ENCODE results near the gene PPP6R1.
A peak's percentile ranks its signal among the peaks of the same experiment; 100 is the strongest.

The PPP6R1 gene

DNA sequence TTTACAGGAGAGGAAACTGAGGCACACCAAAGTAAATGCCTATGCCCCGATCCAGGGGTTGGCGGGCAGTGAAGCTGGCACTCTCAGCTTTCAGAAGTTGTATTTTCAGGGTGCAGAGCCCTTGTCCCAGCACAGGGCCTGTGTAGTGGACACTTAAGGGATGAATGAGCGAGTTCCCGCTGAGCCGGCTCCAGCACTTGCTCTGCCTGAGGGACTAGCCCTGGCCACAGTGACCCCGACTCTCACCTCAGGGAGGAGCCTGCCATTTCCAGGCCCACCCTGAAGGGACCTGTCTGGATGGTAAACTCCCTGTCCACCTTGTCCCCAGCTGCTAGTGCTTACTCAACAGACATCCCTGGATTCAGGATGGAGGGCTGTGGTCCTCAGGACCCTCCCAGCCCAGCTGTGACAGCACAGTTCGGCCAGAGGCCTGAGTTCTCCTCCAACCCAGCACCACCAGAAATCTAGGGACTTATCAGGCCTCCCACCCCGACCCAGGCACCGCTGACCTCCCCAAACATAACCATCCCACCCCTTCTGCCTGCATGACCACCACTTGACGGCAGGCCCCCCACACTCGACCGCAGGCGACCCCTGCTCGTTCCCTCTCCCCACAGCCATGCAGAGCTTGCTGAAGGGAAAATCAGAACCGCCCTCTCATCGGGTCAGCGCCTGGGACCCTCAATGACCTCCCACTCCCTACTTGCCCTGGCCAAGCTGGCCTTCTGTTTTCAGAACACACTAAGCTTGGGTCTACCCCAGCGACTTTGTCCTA, 8.4 kb downstream of the PPP6R1 start:
- no peaks in the 10 kb centered on the region for H3K27me3 ChIP-seq (ENCODE audit: insufficient read depth, poor library complexity, severe bottlenecking)
- no peak overlapping the region; the same call in 1 of the 2 replicates for H3K27ac ChIP-seq (replicated peaks)
- no peak for DNase-seq (ENCODE audit: low read depth in 1 of 2, low spot score in 1 of 2)
- H3K4me3 ChIP-seq (replicated peaks; ENCODE audit: insufficient read depth, low read length): no peak overlapping the region
- TF ChIP-seq POLR2AphosphoS5 (IDR thresholded peaks at IDR 0.05; ENCODE audit: low read depth): no peak
- TF ChIP-seq, protein P1, sequence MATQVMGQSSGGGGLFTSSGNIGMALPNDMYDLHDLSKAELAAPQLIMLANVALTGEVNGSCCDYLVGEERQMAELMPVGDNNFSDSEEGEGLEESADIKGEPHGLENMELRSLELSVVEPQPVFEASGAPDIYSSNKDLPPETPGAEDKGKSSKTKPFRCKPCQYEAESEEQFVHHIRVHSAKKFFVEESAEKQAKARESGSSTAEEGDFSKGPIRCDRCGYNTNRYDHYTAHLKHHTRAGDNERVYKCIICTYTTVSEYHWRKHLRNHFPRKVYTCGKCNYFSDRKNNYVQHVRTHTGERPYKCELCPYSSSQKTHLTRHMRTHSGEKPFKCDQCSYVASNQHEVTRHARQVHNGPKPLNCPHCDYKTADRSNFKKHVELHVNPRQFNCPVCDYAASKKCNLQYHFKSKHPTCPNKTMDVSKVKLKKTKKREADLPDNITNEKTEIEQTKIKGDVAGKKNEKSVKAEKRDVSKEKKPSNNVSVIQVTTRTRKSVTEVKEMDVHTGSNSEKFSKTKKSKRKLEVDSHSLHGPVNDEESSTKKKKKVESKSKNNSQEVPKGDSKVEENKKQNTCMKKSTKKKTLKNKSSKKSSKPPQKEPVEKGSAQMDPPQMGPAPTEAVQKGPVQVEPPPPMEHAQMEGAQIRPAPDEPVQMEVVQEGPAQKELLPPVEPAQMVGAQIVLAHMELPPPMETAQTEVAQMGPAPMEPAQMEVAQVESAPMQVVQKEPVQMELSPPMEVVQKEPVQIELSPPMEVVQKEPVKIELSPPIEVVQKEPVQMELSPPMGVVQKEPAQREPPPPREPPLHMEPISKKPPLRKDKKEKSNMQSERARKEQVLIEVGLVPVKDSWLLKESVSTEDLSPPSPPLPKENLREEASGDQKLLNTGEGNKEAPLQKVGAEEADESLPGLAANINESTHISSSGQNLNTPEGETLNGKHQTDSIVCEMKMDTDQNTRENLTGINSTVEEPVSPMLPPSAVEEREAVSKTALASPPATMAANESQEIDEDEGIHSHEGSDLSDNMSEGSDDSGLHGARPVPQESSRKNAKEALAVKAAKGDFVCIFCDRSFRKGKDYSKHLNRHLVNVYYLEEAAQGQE (IDR thresholded peaks at IDR 0.05; ENCODE audit: insufficient replicate concordance, low read depth): no peak
- TF ChIP-seq GABPA (IDR thresholded peaks at IDR 0.05; ENCODE audit: low read depth): no peak
- TF ChIP-seq, protein P2, sequence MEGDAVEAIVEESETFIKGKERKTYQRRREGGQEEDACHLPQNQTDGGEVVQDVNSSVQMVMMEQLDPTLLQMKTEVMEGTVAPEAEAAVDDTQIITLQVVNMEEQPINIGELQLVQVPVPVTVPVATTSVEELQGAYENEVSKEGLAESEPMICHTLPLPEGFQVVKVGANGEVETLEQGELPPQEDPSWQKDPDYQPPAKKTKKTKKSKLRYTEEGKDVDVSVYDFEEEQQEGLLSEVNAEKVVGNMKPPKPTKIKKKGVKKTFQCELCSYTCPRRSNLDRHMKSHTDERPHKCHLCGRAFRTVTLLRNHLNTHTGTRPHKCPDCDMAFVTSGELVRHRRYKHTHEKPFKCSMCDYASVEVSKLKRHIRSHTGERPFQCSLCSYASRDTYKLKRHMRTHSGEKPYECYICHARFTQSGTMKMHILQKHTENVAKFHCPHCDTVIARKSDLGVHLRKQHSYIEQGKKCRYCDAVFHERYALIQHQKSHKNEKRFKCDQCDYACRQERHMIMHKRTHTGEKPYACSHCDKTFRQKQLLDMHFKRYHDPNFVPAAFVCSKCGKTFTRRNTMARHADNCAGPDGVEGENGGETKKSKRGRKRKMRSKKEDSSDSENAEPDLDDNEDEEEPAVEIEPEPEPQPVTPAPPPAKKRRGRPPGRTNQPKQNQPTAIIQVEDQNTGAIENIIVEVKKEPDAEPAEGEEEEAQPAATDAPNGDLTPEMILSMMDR (IDR thresholded peaks at IDR 0.05; ENCODE audit: insufficient read depth, low read length): no peak
- no peak for TF ChIP-seq SPI1 (IDR thresholded peaks at IDR 0.05; ENCODE audit: borderline replicate concordance, low read depth)

DNA sequence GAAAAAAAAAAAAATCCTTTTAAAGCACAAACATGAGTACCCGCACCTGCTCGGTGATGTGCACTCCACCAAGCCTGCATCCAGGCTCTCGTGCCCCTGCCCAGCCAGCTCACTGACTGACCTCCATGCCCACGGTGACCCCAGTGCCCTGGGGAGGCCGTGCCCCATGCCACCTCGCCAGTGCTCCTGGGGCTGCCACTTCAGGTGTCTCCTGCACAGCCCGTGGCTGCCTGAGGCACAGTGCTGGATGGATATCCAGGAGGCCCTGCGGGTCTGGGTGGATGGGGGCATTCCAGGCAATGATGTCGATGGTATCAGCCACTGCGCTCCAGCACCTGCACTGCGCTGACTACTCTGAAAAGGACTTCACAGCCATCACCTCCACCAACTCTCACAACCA, 9.0 kb downstream of the PPP6R1 start:
- Histone ChIP-seq H3K27ac (replicated peaks) (no peak overlapping the region), H3K4me3 (replicated peaks; ENCODE audit: insufficient read depth, low read length) (no peak overlapping the region)

DNA sequence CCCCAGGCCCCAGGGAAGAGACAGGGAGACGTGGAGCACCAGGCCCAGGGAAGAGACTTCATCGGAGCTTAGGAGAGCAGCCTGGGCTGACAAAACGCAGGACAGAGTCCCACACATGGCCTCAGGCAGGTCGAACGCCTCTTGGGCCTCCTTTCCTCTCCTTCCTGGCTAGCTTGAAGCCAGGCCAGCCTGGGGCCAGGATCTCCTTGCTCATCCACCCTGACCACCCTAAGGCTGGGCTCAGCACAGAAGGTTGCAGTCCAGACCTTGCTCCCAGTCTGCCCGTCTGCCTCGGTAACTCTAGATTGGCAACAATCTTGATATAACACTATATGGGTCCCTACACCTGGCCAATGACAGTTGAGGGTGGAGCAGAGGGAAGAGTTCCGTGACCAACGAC, 10.1 kb downstream of the PPP6R1 start:
- no peak overlapping the region for H3K4me3 ChIP-seq (replicated peaks; ENCODE audit: insufficient read depth, low read length)
- no peaks in the 10 kb centered on the region for H3K27me3 ChIP-seq (ENCODE audit: insufficient read depth, poor library complexity, severe bottlenecking)
- no peak for DNase-seq (ENCODE audit: low read depth in 1 of 2, low spot score in 1 of 2)
- TF ChIP-seq, protein P1 (IDR thresholded peaks at IDR 0.05; ENCODE audit: insufficient replicate concordance, low read depth): no peak
- TF ChIP-seq, protein P2 (IDR thresholded peaks at IDR 0.05; ENCODE audit: insufficient read depth, low read length): no peak
- TF ChIP-seq SPI1 (IDR thresholded peaks at IDR 0.05; ENCODE audit: borderline replicate concordance, low read depth) (no peak), GABPA (IDR thresholded peaks at IDR 0.05; ENCODE audit: low read depth) (no peak), POLR2AphosphoS5 (IDR thresholded peaks at IDR 0.05; ENCODE audit: low read depth) (no peak)
- peak overlapping the region; percentile 61; the same call in 1 of the 2 replicates for H3K27ac ChIP-seq (replicated peaks)

More for the DNA sequence above, 9.0 kb downstream of the PPP6R1 start:
- TF ChIP-seq SPI1 (IDR thresholded peaks at IDR 0.05; ENCODE audit: borderline replicate concordance, low read depth) (no peak), GABPA (IDR thresholded peaks at IDR 0.05; ENCODE audit: low read depth) (no peak), POLR2AphosphoS5 (IDR thresholded peaks at IDR 0.05; ENCODE audit: low read depth) (no peak)
- TF ChIP-seq, protein P1 (IDR thresholded peaks at IDR 0.05; ENCODE audit: insufficient replicate concordance, low read depth): no peak
- TF ChIP-seq, protein P2 (IDR thresholded peaks at IDR 0.05; ENCODE audit: insufficient read depth, low read length): no peak
- no peaks in the 10 kb centered on the region for H3K27me3 ChIP-seq (ENCODE audit: insufficient read depth, poor library complexity, severe bottlenecking)
- DNase-seq (ENCODE audit: low read depth in 1 of 2, low spot score in 1 of 2): no peak
